Breast epithelium (tissue), 3 donors: ENCODE measurements around the gene PHKB.
"Not testable (repeated sequence)": the region's sequence is repeated elsewhere in the genome, so short reads cannot be mapped to it uniquely, and the experiment has no call there.

Source experiments
- POLR2A ChIP-seq: fragments of 450-650 bp; IDR thresholded peaks from one replicate; pipeline ENCODE4 v1.6.1; 2016; ENCODE audit warnings: antibody characterized with exemption, mild to moderate bottlenecking, moderate library complexity
- TF ChIP-seq, protein P1 (sequence below), 3 donors: fragments of 450-650 bp; IDR thresholded peaks; one replicate each; pipeline ENCODE4 v1.5.1; 2016 to 2017; ENCODE audit warnings: antibody characterized with exemption in 3 of 3, mild to moderate bottlenecking in 3 of 3, moderate library complexity in 3 of 3

DNA sequence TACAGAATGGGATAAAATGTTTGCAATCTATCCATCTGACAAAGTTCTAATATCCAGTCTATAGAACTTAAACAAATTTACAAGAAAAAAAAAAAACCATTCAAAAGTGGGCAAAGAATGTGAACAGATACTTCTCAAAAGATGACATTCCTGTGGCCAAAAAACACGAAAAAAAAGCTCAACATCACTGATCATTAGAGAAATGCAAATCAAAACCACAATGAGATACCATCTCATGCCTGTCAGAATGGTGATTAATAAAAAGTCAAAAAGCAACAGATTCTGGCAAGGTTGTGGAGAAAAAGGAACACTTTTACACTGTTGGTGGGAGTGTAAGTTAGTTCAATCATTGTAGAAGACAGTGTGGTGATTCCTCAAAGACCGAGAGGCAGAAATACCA lies 26.9 kb upstream of the PHKB start:
- TF ChIP-seq, protein P1, sequence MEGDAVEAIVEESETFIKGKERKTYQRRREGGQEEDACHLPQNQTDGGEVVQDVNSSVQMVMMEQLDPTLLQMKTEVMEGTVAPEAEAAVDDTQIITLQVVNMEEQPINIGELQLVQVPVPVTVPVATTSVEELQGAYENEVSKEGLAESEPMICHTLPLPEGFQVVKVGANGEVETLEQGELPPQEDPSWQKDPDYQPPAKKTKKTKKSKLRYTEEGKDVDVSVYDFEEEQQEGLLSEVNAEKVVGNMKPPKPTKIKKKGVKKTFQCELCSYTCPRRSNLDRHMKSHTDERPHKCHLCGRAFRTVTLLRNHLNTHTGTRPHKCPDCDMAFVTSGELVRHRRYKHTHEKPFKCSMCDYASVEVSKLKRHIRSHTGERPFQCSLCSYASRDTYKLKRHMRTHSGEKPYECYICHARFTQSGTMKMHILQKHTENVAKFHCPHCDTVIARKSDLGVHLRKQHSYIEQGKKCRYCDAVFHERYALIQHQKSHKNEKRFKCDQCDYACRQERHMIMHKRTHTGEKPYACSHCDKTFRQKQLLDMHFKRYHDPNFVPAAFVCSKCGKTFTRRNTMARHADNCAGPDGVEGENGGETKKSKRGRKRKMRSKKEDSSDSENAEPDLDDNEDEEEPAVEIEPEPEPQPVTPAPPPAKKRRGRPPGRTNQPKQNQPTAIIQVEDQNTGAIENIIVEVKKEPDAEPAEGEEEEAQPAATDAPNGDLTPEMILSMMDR (IDR thresholded peaks at IDR 0.05): not testable (repeated sequence)
- not testable (repeated sequence) for TF ChIP-seq POLR2A
